Esophagus squamous epithelium (tissue), 4 donors: Measurements from ENCODE around the gene EML1.

Experiments used
- POLR2A ChIP-seq, 4 donors: fragments of 450-650 bp; IDR thresholded peaks; one replicate each; pipeline ENCODE4 v1.6.1; 2017; ENCODE audit warnings: antibody characterized with exemption in 4 of 4, mild to moderate bottlenecking in 4 of 4, moderate library complexity in 3 of 4
- TF ChIP-seq, protein P1 (sequence below), 6 experiments: fragments of 450-650 bp in 4 of 6; fragments of 200-600 bp in 2 of 6; sonication (generic) in 2 of 6; IDR thresholded peaks; one replicate each; pipeline ENCODE4 v1.5.1; 2016 to 2019; ENCODE audit warnings: antibody characterized with exemption in 6 of 6, mild to moderate bottlenecking in 4 of 6, moderate library complexity in 4 of 6

DNA sequence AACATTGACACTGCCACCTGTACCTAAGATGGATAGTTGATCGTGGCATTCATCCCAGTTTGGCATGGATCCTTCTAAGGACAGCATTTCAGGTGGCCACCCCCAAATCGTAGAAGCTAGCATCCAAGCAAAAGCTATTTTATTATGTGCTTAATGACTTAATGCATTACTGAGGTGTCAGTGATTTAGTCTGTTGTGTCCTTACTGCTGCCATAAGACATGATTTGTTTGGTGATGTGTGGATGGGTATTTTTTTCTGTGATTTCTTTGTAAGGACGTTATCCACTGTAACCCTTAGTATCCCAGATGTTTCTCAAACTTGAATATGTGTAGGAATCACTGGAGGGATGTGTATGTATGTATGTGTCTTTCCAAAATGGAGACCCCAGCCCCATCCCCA is 190.8 kb downstream of the EML1 start:
- TF ChIP-seq, protein P1, sequence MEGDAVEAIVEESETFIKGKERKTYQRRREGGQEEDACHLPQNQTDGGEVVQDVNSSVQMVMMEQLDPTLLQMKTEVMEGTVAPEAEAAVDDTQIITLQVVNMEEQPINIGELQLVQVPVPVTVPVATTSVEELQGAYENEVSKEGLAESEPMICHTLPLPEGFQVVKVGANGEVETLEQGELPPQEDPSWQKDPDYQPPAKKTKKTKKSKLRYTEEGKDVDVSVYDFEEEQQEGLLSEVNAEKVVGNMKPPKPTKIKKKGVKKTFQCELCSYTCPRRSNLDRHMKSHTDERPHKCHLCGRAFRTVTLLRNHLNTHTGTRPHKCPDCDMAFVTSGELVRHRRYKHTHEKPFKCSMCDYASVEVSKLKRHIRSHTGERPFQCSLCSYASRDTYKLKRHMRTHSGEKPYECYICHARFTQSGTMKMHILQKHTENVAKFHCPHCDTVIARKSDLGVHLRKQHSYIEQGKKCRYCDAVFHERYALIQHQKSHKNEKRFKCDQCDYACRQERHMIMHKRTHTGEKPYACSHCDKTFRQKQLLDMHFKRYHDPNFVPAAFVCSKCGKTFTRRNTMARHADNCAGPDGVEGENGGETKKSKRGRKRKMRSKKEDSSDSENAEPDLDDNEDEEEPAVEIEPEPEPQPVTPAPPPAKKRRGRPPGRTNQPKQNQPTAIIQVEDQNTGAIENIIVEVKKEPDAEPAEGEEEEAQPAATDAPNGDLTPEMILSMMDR (IDR thresholded peaks at IDR 0.05), result no peak
- TF ChIP-seq POLR2A (IDR thresholded peaks at IDR 0.05), result no peak
